KMS-11 (cell line): Measurements from ENCODE around the gene RIPOR3.
"Not testable (repeated sequence)": the region's sequence is repeated elsewhere in the genome, so short reads cannot be mapped to it uniquely, and the experiment has no call there.

Experiments
- H2AFZ ChIP-seq: fragments of 200-600 bp; sonication (generic); 2 replicates; pipeline ENCODE4 v1.6.1; 2016; ENCODE audit warnings: antibody characterized with exemption, mixed run types, low read depth
- H3K27ac ChIP-seq: fragments of 200-600 bp; sonication (generic); 2 replicates; pipeline ENCODE4 v1.6.1; 2016; ENCODE audit warnings: mild to moderate bottlenecking, mixed run types
- H3K27me3 ChIP-seq: fragments of 200-600 bp; sonication (generic); 2 replicates; pipeline ENCODE4 v1.6.1; 2017; ENCODE audit warnings: mild to moderate bottlenecking, low read depth, mixed run types, moderate library complexity; ENCODE audit not compliant: insufficient read depth
- H3K36me3 ChIP-seq: fragments of 200-600 bp; sonication (generic); 2 replicates; pipeline ENCODE4 v1.6.1; 2017; ENCODE audit warnings: mild to moderate bottlenecking, mixed run types; ENCODE audit not compliant: insufficient read depth
- H3K4me1 ChIP-seq: fragments of 200-600 bp; sonication (generic); 2 replicates; pipeline ENCODE4 v1.6.1; 2016; ENCODE audit warnings: mild to moderate bottlenecking, low read depth, mixed run types; ENCODE audit not compliant: poor library complexity, severe bottlenecking
- H3K4me2 ChIP-seq: fragments of 200-600 bp; sonication (generic); 2 replicates; pipeline ENCODE4 v1.7.0; 2016; ENCODE audit warnings: mild to moderate bottlenecking, mixed run types
- H3K4me3 ChIP-seq: fragments of 200-600 bp; sonication (generic); IDR thresholded peaks from 2 replicates; pipeline ENCODE4 v1.6.1; 2017; ENCODE audit warnings: low read depth, low read length, mixed read lengths; ENCODE audit not compliant: insufficient read depth
- H3K79me2 ChIP-seq: fragments of 200-600 bp; sonication (generic); 2 replicates; pipeline ENCODE4 v1.6.1; 2016; ENCODE audit warnings: low read depth, mixed run types; ENCODE audit not compliant: insufficient read depth
- H3K9ac ChIP-seq: fragments of 200-600 bp; sonication (generic); 2 replicates; pipeline ENCODE4 v1.6.1; 2016; ENCODE audit warnings: mild to moderate bottlenecking, mixed run types
- H4K20me1 ChIP-seq: fragments of 200-600 bp; sonication (generic); 2 replicates; pipeline ENCODE4 v1.6.1; 2016; ENCODE audit warnings: mild to moderate bottlenecking, mixed run types; ENCODE audit not compliant: insufficient read depth
- CTCF ChIP-seq: fragments of 200-600 bp; sonication (generic); conservative IDR thresholded peaks from 2 replicates; pipeline ENCODE4 v1.6.1; 2017; ENCODE audit warnings: low read depth, mild to moderate bottlenecking, antibody characterized with exemption, low read length, moderate library complexity, mixed read lengths

The RIPOR3 gene

GRCh38 chr20:50600281-50600895 lies 91.0 kb downstream of the RIPOR3 start:
- H3K27ac ChIP-seq: no peak overlapping the region
- no peak overlapping the region for H3K9ac ChIP-seq
- no peak overlapping the region for H2AFZ ChIP-seq
- no peaks in the 10 kb centered on the region for H3K27me3 ChIP-seq
- peaks cover 12% of the 10 kb centered on the region for H3K4me1 ChIP-seq
- no peaks in the 10 kb centered on the region for H3K36me3 ChIP-seq
- no peak for TF ChIP-seq CTCF
- H3K4me2 ChIP-seq: no peak overlapping the region
- H3K4me3 ChIP-seq: no peak overlapping the region
- H3K79me2 ChIP-seq: no peaks in the 10 kb centered on the region
- no peaks in the 10 kb centered on the region for H4K20me1 ChIP-seq

GRCh38 chr20:50598768-50599167 lies 92.6 kb downstream of the RIPOR3 start:
- not testable (repeated sequence) for H3K27ac ChIP-seq

GRCh38 chr20:50598074-50598473 lies 93.3 kb downstream of the RIPOR3 start:
- Histone ChIP-seq H3K4me2 (no peak overlapping the region), H3K79me2 (no peaks in the 10 kb centered on the region), H3K9ac (no peak overlapping the region), H4K20me1 (no peaks in the 10 kb centered on the region), H3K27ac (no peak overlapping the region), H3K27me3 (peaks cover 4% of the 10 kb centered on the region; the same call in 1 of the 2 replicates), H3K4me3 (no peak overlapping the region), H3K36me3 (no peaks in the 10 kb centered on the region), H2AFZ (no peak overlapping the region), H3K4me1 (peaks cover 12% of the 10 kb centered on the region)
- TF ChIP-seq CTCF: no peak

More at GRCh38 chr20:50598768-50599167, 92.6 kb downstream of the RIPOR3 start:
- not testable (repeated sequence) for H3K4me3 ChIP-seq, H3K79me2 ChIP-seq, H3K4me2 ChIP-seq, H4K20me1 ChIP-seq, H3K36me3 ChIP-seq, H3K9ac ChIP-seq, H2AFZ ChIP-seq, H3K27me3 ChIP-seq
- peaks cover 12% of the 10 kb centered on the region for H3K4me1 ChIP-seq

- H3K4me3 ChIP-seq: no peak overlapping the region
- H3K27ac ChIP-seq: no peak overlapping the region
- H3K4me1 ChIP-seq: peaks cover 12% of the 10 kb centered on the region
- no peaks in the 10 kb centered on the region for H3K36me3 ChIP-seq
- peaks cover 4% of the 10 kb centered on the region; the same call in 1 of the 2 replicates for H3K27me3 ChIP-seq
- no peak overlapping the region for H3K9ac ChIP-seq
- no peak for TF ChIP-seq CTCF
- H3K79me2 ChIP-seq: no peaks in the 10 kb centered on the region
- H3K4me2 ChIP-seq: no peak overlapping the region
- no peaks in the 10 kb centered on the region for H4K20me1 ChIP-seq
- no peak overlapping the region for H2AFZ ChIP-seq
Observed at GRCh38 chr20:50597406-50597969, 93.9 kb downstream of the RIPOR3 start.

- no peaks in the 10 kb centered on the region for H3K79me2 ChIP-seq
- no peak overlapping the region for H3K27ac ChIP-seq
- H3K36me3 ChIP-seq: no peaks in the 10 kb centered on the region
- no peak overlapping the region for H2AFZ ChIP-seq
- H3K4me1 ChIP-seq: peaks cover 6% of the 10 kb centered on the region
- H3K27me3 ChIP-seq: peaks cover 4% of the 10 kb centered on the region; the same call in 1 of the 2 replicates
- no peaks in the 10 kb centered on the region for H4K20me1 ChIP-seq
- no peak for TF ChIP-seq CTCF
- no peak overlapping the region for H3K4me3 ChIP-seq
- H3K9ac ChIP-seq: no peak overlapping the region
- no peak overlapping the region for H3K4me2 ChIP-seq
Observed at GRCh38 chr20:50596694-50597021, 94.7 kb downstream of the RIPOR3 start.
